SK-N-SH treated with all-trans-retinoic acid at 6 μM for 48 hours (cell line): ENCODE data around the gene KIFBP.

ENCODE experiments used
- ATAC-seq: fragments of 200-7000 bp; cut with Tn5 transposase; 3 replicates; pipeline ENCODE4 v1.9.1; 2020; ENCODE audit warnings: mild to moderate bottlenecking, moderate library complexity
- ARNTL ChIP-seq: fragments of 450-650 bp; formaldehyde crosslinking; IDR thresholded peaks from 2 replicates; pipeline ENCODE4 v1.5.0; 2020; ENCODE audit warnings: low read depth, mild to moderate bottlenecking, moderate library complexity, borderline replicate concordance
- BACH2 ChIP-seq: fragments of 250-450 bp; sonication (Bioruptor Pico); IDR thresholded peaks from 2 replicates; pipeline ENCODE4 v1.9.0; 2021; ENCODE audit warnings: mild to moderate bottlenecking, borderline replicate concordance
- CSDC2 ChIP-seq: fragments of 250-450 bp; sonication (Bioruptor Pico); IDR thresholded peaks from 2 replicates; pipeline ENCODE4 v1.5.0; 2020; ENCODE audit warnings: mild to moderate bottlenecking, moderate library complexity
- CSRNP3 ChIP-seq: fragments of 250-450 bp; sonication (Bioruptor Pico); IDR thresholded peaks from 2 replicates; pipeline ENCODE4 v1.5.1; 2021; ENCODE audit warnings: mild to moderate bottlenecking, moderate library complexity
- ESRRG ChIP-seq: fragments of 250-450 bp; sonication (Bioruptor Pico); IDR thresholded peaks from 2 replicates; pipeline ENCODE4 v1.6.1; 2021; ENCODE audit warnings: mild to moderate bottlenecking
- GLIS3 ChIP-seq: fragments of 250-450 bp; sonication (Bioruptor Pico); IDR thresholded peaks from 2 replicates; pipeline ENCODE4 v1.5.0; 2020; ENCODE audit warnings: mild to moderate bottlenecking, moderate library complexity
- ISL1 ChIP-seq: fragments of 250-450 bp; sonication (Bioruptor Pico); IDR thresholded peaks from 2 replicates; pipeline ENCODE4 v2.1.2; 2022; ENCODE audit warnings: mild to moderate bottlenecking, moderate library complexity
- OSR1 ChIP-seq: fragments of 250-450 bp; sonication (Bioruptor Pico); IDR thresholded peaks from 2 replicates; pipeline ENCODE4 v1.8.0; 2022; ENCODE audit warnings: moderate library complexity, mild to moderate bottlenecking, inconsistent platforms
- PPARA ChIP-seq: fragments of 250-450 bp; sonication (Bioruptor Pico); IDR thresholded peaks from 2 replicates; pipeline ENCODE4 v1.5.0; 2020; ENCODE audit warnings: mild to moderate bottlenecking, borderline replicate concordance
- RARB ChIP-seq: fragments of 250-450 bp; sonication (Bioruptor Pico); IDR thresholded peaks from 2 replicates; pipeline ENCODE4 v1.8.0; 2021; ENCODE audit warnings: mild to moderate bottlenecking, moderate library complexity
- SNAI2 ChIP-seq: fragments of 250-450 bp; sonication (Bioruptor Pico); IDR thresholded peaks from 2 replicates; pipeline ENCODE4 v1.5.0; 2020; ENCODE audit warnings: mild to moderate bottlenecking, moderate library complexity
- TCF4 ChIP-seq: fragments of 250-450 bp; sonication (Bioruptor Pico); IDR thresholded peaks from 2 replicates; pipeline ENCODE4 v1.8.0; 2021; ENCODE audit warnings: mild to moderate bottlenecking, moderate library complexity, borderline replicate concordance
- TOX ChIP-seq: fragments of 250-450 bp; sonication (Bioruptor Pico); IDR thresholded peaks from 2 replicates; pipeline ENCODE4 v1.8.0; 2021; ENCODE audit warnings: mild to moderate bottlenecking, moderate library complexity, borderline replicate concordance
- ZC3H10 ChIP-seq: fragments of 250-450 bp; sonication (Bioruptor Pico); IDR thresholded peaks from 2 replicates; pipeline ENCODE4 v1.5.1; 2021; ENCODE audit warnings: mild to moderate bottlenecking, moderate library complexity
- ZFP3 ChIP-seq: fragments of 250-450 bp; sonication (Bioruptor Pico); IDR thresholded peaks from 2 replicates; pipeline ENCODE4 v1.5.0; 2020; ENCODE audit warnings: mild to moderate bottlenecking, moderate library complexity
- ZNF565 ChIP-seq: fragments of 450-650 bp; formaldehyde crosslinking; conservative IDR thresholded peaks from 2 replicates; pipeline ENCODE4 v1.5.0; 2020; ENCODE audit warnings: low read depth, mild to moderate bottlenecking, moderate library complexity
- ZNF70 ChIP-seq: fragments of 450-650 bp; formaldehyde crosslinking; IDR thresholded peaks from 2 replicates; pipeline ENCODE4 v1.5.0; 2020; ENCODE audit warnings: mild to moderate bottlenecking, moderate library complexity
- TF ChIP-seq, protein P1 (sequence below): fragments of 250-450 bp; sonication (Bioruptor Pico); IDR thresholded peaks from 2 replicates; pipeline ENCODE4 v1.5.0; 2020; ENCODE audit warnings: mild to moderate bottlenecking, moderate library complexity
- TF ChIP-seq, protein P2 (sequence below): fragments of 250-450 bp; sonication (Bioruptor Pico); IDR thresholded peaks from 2 replicates; pipeline ENCODE4 v1.5.1; 2020; ENCODE audit warnings: low read depth, mild to moderate bottlenecking, moderate library complexity
- TF ChIP-seq, protein P3 (sequence below): fragments of 250-450 bp; sonication (Bioruptor Pico); IDR thresholded peaks from 2 replicates; pipeline ENCODE4 v1.8.0; 2021; ENCODE audit warnings: low read depth, mild to moderate bottlenecking, moderate library complexity, borderline replicate concordance

The KIFBP gene

GRCh38 chr10:69014171-69014570 is 25.6 kb downstream of the KIFBP start (continued):
- TF ChIP-seq, protein P1, sequence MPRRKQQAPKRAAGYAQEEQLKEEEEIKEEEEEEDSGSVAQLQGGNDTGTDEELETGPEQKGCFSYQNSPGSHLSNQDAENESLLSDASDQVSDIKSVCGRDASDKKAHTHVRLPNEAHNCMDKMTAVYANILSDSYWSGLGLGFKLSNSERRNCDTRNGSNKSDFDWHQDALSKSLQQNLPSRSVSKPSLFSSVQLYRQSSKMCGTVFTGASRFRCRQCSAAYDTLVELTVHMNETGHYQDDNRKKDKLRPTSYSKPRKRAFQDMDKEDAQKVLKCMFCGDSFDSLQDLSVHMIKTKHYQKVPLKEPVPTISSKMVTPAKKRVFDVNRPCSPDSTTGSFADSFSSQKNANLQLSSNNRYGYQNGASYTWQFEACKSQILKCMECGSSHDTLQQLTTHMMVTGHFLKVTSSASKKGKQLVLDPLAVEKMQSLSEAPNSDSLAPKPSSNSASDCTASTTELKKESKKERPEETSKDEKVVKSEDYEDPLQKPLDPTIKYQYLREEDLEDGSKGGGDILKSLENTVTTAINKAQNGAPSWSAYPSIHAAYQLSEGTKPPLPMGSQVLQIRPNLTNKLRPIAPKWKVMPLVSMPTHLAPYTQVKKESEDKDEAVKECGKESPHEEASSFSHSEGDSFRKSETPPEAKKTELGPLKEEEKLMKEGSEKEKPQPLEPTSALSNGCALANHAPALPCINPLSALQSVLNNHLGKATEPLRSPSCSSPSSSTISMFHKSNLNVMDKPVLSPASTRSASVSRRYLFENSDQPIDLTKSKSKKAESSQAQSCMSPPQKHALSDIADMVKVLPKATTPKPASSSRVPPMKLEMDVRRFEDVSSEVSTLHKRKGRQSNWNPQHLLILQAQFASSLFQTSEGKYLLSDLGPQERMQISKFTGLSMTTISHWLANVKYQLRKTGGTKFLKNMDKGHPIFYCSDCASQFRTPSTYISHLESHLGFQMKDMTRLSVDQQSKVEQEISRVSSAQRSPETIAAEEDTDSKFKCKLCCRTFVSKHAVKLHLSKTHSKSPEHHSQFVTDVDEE = no peak
- TF ChIP-seq ZNF70 (CRISPR knock-in tag) = no peak
- no peak for TF ChIP-seq ZFP3 (CRISPR knock-in tag)
- no peak for TF ChIP-seq GLIS3
- TF ChIP-seq ARNTL (CRISPR knock-in tag) = no peak
- no peak for TF ChIP-seq RARB (CRISPR knock-in tag)
- TF ChIP-seq CSRNP3 (CRISPR knock-in tag) = no peak
- no peak for TF ChIP-seq ZC3H10 (CRISPR knock-in tag)
- no peak for TF ChIP-seq CSDC2 (CRISPR knock-in tag)
- no peak for TF ChIP-seq TCF4 (CRISPR knock-in tag)
- TF ChIP-seq SNAI2 (CRISPR knock-in tag) = no peak
- TF ChIP-seq TOX (CRISPR knock-in tag) = no peak
- TF ChIP-seq, all 23 proteins: peak for 0

- no peak for ATAC-seq
Observed at GRCh38 chr10:69018613-69019012, 30.0 kb downstream of the KIFBP start.

More at GRCh38 chr10:69018613-69019012, 30.0 kb downstream of the KIFBP start:
- TF ChIP-seq ZFP3 (CRISPR knock-in tag) (no peak), TCF4 (CRISPR knock-in tag) (no peak), ZNF70 (CRISPR knock-in tag) (no peak), CSDC2 (CRISPR knock-in tag) (no peak), CSRNP3 (CRISPR knock-in tag) (no peak), ZC3H10 (CRISPR knock-in tag) (no peak), ARNTL (CRISPR knock-in tag) (no peak), ZNF565 (CRISPR knock-in tag) (no peak), SNAI2 (CRISPR knock-in tag) (no peak), OSR1 (no peak), GLIS3 (no peak), ISL1 (no peak), BACH2 (CRISPR knock-in tag) (no peak), RARB (CRISPR knock-in tag) (no peak), TOX (CRISPR knock-in tag) (no peak), PPARA (CRISPR knock-in tag) (no peak), ESRRG (no peak)
- TF ChIP-seq, protein P2, sequence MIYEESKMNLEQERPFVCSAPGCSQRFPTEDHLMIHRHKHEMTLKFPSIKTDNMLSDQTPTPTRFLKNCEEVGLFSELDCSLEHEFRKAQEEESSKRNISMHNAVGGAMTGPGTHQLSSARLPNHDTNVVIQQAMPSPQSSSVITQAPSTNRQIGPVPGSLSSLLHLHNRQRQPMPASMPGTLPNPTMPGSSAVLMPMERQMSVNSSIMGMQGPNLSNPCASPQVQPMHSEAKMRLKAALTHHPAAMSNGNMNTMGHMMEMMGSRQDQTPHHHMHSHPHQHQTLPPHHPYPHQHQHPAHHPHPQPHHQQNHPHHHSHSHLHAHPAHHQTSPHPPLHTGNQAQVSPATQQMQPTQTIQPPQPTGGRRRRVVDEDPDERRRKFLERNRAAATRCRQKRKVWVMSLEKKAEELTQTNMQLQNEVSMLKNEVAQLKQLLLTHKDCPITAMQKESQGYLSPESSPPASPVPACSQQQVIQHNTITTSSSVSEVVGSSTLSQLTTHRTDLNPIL (CRISPR knock-in tag) = no peak
- TF ChIP-seq, protein P1 = no peak
- TF ChIP-seq, protein P3, sequence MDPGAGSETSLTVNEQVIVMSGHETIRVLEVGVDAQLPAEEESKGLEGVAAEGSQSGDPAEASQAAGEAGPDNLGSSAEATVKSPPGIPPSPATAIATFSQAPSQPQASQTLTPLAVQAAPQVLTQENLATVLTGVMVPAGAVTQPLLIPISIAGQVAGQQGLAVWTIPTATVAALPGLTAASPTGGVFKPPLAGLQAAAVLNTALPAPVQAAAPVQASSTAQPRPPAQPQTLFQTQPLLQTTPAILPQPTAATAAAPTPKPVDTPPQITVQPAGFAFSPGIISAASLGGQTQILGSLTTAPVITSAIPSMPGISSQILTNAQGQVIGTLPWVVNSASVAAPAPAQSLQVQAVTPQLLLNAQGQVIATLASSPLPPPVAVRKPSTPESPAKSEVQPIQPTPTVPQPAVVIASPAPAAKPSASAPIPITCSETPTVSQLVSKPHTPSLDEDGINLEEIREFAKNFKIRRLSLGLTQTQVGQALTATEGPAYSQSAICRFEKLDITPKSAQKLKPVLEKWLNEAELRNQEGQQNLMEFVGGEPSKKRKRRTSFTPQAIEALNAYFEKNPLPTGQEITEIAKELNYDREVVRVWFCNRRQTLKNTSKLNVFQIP (CRISPR knock-in tag) = no peak
